Measurements from ENCODE around the gene GRHL1. TPM values are rescaled to one million over a fixed set of nuclear protein-coding genes. Genes with fewer than 3 reads are reported as not detected.

Gene GRHL1
- total and polyA plus RNA-seq, 2 donors (not counting 3 experiments of a cell fraction or from before 2014, with no cell fraction given) = 0.37 to 1.1 TPM

- H4K20me1 ChIP-seq (replicated peaks; ENCODE audit: control insufficient read depth, extremely low read depth, insufficient read depth, low read length) = no peaks in the 10 kb centered on the region
- ChIA-PET POLR2A (interaction anchor here (0.6 to 1.0 kb wide), 2 partner anchors 9 to 58 kb away, joined by 3 read pairs; no protein-coding TSS in a partner anchor), CTCF (interaction anchor here (0.5 to 7.8 kb wide), 67 partner anchors 8 to 450 kb away, joined by 3 to 340 read pairs (median 5); partner anchors contain the start of genes ADAM17, KLF11 and TAF1B)
- H3K4me1 ChIP-seq (ENCODE audit: control insufficient read depth, extremely low read depth, insufficient read depth, low read length) = peaks cover 5% of the 10 kb centered on the region
- no peak overlapping the region for H2AFZ ChIP-seq (ENCODE audit: low read depth, low read length)
- no peaks in the 10 kb centered on the region for H3K79me2 ChIP-seq (ENCODE audit: control insufficient read depth, insufficient read depth, low read length)
- no peak overlapping the region for H3K4me2 ChIP-seq (ENCODE audit: insufficient read depth, low read length)
- no peaks in the 10 kb centered on the region for H3K9me3 ChIP-seq (replicated peaks; ENCODE audit: control insufficient read depth, insufficient read depth, low read length)
- dilution Hi-C loops (cut with MboI; ENCODE audit: extremely low pct_ligation_motif_present, low sequenced_read_pairs) = no loop called here
- H3K4me3 ChIP-seq (replicated peaks in 1 of 3; ENCODE audit: insufficient read depth in 1 of 3, low read depth in 1 of 3, low read length in 3 of 3) = no peak overlapping the region
- H3K27me3 ChIP-seq (ENCODE audit: control insufficient read depth in 2 of 2, insufficient read depth in 2 of 2, low read length in 2 of 2) = no peaks in the 10 kb centered on the region
- TF ChIP-seq POLR2A (IDR thresholded peaks at IDR 0.05; ENCODE audit: low read depth, low read length) = no peak
- no peak for TF ChIP-seq FOS (IDR thresholded peaks at IDR 0.05; ENCODE audit: borderline replicate concordance, insufficient read depth, low read length)
- TF ChIP-seq GATA2 (IDR thresholded peaks at IDR 0.05; ENCODE audit: insufficient read depth, insufficient read length, low read depth, low read length) = no peak
- no peak for TF ChIP-seq POLR2AphosphoS5 (IDR thresholded peaks at IDR 0.05; ENCODE audit: insufficient read depth, low read depth, low read length)
- TF ChIP-seq MYC (IDR thresholded peaks at IDR 0.05; ENCODE audit: low read depth, low read length) = no peak
- TF ChIP-seq JUN (IDR thresholded peaks at IDR 0.05; ENCODE audit: borderline replicate concordance, insufficient read depth, insufficient read length, low read depth) = no peak
- no peak for TF ChIP-seq MAX (IDR thresholded peaks at IDR 0.05; ENCODE audit: insufficient read depth, insufficient read length)
- TF ChIP-seq CTCF (IDR thresholded peaks at IDR 0.05; ENCODE audit: extremely low read depth in 1 of 2, insufficient read depth in 1 of 2, low read depth in 1 of 2, low read length in 2 of 2) = no peak
- TF ChIP-seq EZH2 (IDR thresholded peaks at IDR 0.05; ENCODE audit: borderline replicate concordance, low read depth, low read length, severe bottlenecking) = no peak
- no peak for FAIRE-seq
- no peak for DNase-seq (ENCODE audit: low read depth, low spot score)
- no peak overlapping the region for H3K9ac ChIP-seq (replicated peaks; ENCODE audit: extremely low read depth, insufficient read depth, low read length)
- intact Hi-C loops (cut with micrococcal nuclease) = loop anchor here (1.0 kb wide), 1 partner anchor 63 kb away; no protein-coding TSS in a partner anchor
- H3K27ac ChIP-seq (ENCODE audit: insufficient read depth, low read depth, low read length) = no peak overlapping the region
- BruUV-seq (replicated peaks) = no TSS peak
- no peaks in the 10 kb centered on the region for H3K9me1 ChIP-seq (replicated peaks; ENCODE audit: control insufficient read depth, extremely low read depth, insufficient read depth, low read length)
- no peaks in the 10 kb centered on the region for H3K36me3 ChIP-seq (ENCODE audit: control insufficient read depth in 2 of 2, extremely low read depth in 1 of 2, insufficient read depth in 2 of 2, low read length in 2 of 2)
These were observed 33.5 kb downstream of the GRHL1 start for GRCh38 chr2:9984871-9985480.

Data from endothelial cell of umbilical vein (primary cell).